Right lung (tissue), 10 donors: Measurements from ENCODE around the gene OXLD1. TPM values are rescaled to one million over a fixed set of nuclear protein-coding genes. Genes with fewer than 3 reads are reported as not detected.
A peak's percentile ranks its signal among the peaks of the same experiment; 100 is the strongest.

Experiments used
- DNase-seq, 2 donors: peaks; one replicate each; pipeline ENCODE4 v3.0.0-alpha.2; 2013
- long read RNA-seq, 8 donors: transcript quantifications; one replicate each; lab custom pipeline, GENCODE V29; 2026
- polyA plus RNA-seq, 5 donors: library from polyadenylated mRNA; unstranded; fragments of 120-200 nt; gene quantifications; one replicate each; pipeline versions ENCODE4 v1.2.1 to v1.2.3, GENCODE V29; 2013; ENCODE audit warnings: inconsistent platforms in 1 of 5, low replicate concordance in 1 of 5; ENCODE audit not compliant: insufficient read length in 5 of 5, insufficient read depth in 1 of 5

Gene OXLD1
- 10 to 100 TPM in 4 of 5 donors, 1 to 10 TPM in 1; 8.8 to 18.2 (median 11.0) TPM for polyA plus RNA-seq
- long read RNA-seq, donor 1, transcript OXLD1-206 (1 exons, 1,600 nt): major isoform, 21 of 36 reads
- long read RNA-seq, donor 1, transcript OXLD1-201 (2 exons, 620 nt): minor isoform, 8 of 36 reads
- long read RNA-seq, donor 1, partial matches to known transcripts: 0 of 36 reads
- long read RNA-seq, donor 1, other reads (novel, unspliced or antisense): 0 of 36 reads
- long read RNA-seq, donor 2, transcript OXLD1-206 (1 exons, 1,600 nt): major isoform, 8 of 11 reads
- long read RNA-seq, donor 2, partial matches to known transcripts: 0 of 11 reads
- long read RNA-seq, donor 2, other reads (novel, unspliced or antisense): 0 of 11 reads
- long read RNA-seq, donor 3, transcript OXLD1-206 (1 exons, 1,600 nt): major isoform, 15 of 29 reads
- long read RNA-seq, donor 3, transcript OXLD1-207 (2 exons, 821 nt): minor isoform, 6 of 29 reads
- long read RNA-seq, donor 3, partial matches to known transcripts: 0 of 29 reads
- long read RNA-seq, donor 3, other reads (novel, unspliced or antisense): 0 of 29 reads
- long read RNA-seq, donor 4, transcript OXLD1-206 (1 exons, 1,600 nt): major isoform, 9 of 30 reads
- long read RNA-seq, donor 4, partial matches to known transcripts: 17 of 30 reads
- long read RNA-seq, donor 4, other reads (novel, unspliced or antisense): 0 of 30 reads
- long read RNA-seq, donor 5, transcript OXLD1-201 (2 exons, 620 nt): minor isoform, 6 of 42 reads
- long read RNA-seq, donor 5, transcript OXLD1-206 (1 exons, 1,600 nt): major isoform, 24 of 42 reads
- long read RNA-seq, donor 5, partial matches to known transcripts: 0 of 42 reads
- long read RNA-seq, donor 5, other reads (novel, unspliced or antisense): 6 of 42 reads
- long read RNA-seq, donor 6, transcript OXLD1-206 (1 exons, 1,600 nt): major isoform, 17 of 31 reads
- long read RNA-seq, donor 6, partial matches to known transcripts: 0 of 31 reads
- long read RNA-seq, donor 6, other reads (novel, unspliced or antisense): 0 of 31 reads
- long read RNA-seq, donor 7, transcript OXLD1-206 (1 exons, 1,600 nt): major isoform, 12 of 48 reads
- long read RNA-seq, donor 7, partial matches to known transcripts: 14 of 48 reads
- long read RNA-seq, donor 7, other reads (novel, unspliced or antisense): 16 of 48 reads
- long read RNA-seq, donor 8, transcript OXLD1-206 (1 exons, 1,600 nt): major isoform, 8 of 13 reads
- long read RNA-seq, donor 8, partial matches to known transcripts: 0 of 13 reads
- long read RNA-seq, donor 8, other reads (novel, unspliced or antisense): 0 of 13 reads

GRCh38 chr17:81666342-81667191, at the start of gene OXLD1, which contains the start of gene CCDC137:
Gene OXLD1 (minus strand): TSS chr17:81666605. CDS start chr17:81666577, 28 bp downstream.
Gene CCDC137 (plus strand): TSS chr17:81666737. CDS start chr17:81666767, 30 bp downstream.
- DNase-seq: peak; percentile 92

GRCh38 chr17:81715107-81715871, 48.9 kb upstream of the OXLD1 start:
- DNase-seq: no peak

- no peak for DNase-seq
These were observed 48.2 kb upstream of the OXLD1 start for GRCh38 chr17:81714412-81715106.

- DNase-seq: no peak
These were observed 47.4 kb upstream of the OXLD1 start for GRCh38 chr17:81713556-81714411.

- no peak for DNase-seq
These were observed 46.7 kb upstream of the OXLD1 start for GRCh38 chr17:81713004-81713555.

- DNase-seq: no peak
These were observed 46.1 kb upstream of the OXLD1 start for GRCh38 chr17:81712468-81713003.

- peak; percentile 68 to 70 for DNase-seq
These were observed 45.5 kb upstream of the OXLD1 start, which contains the start of gene SLC25A10 for GRCh38 chr17:81711814-81712467. Gene SLC25A10 (plus strand): TSS chr17:81712284. CDS start chr17:81712427, 143 bp downstream.

- no peak for DNase-seq
These were observed 44.3 kb upstream of the OXLD1 start for GRCh38 chr17:81710514-81711308.

GRCh38 chr17:81708739-81709185, 42.4 kb upstream of the OXLD1 start:
- DNase-seq: no peak

- DNase-seq: no peak
These were observed 41.6 kb upstream of the OXLD1 start for GRCh38 chr17:81707725-81708646.

- DNase-seq: no peak
These were observed 40.6 kb upstream of the OXLD1 start for GRCh38 chr17:81706757-81707624.

GRCh38 chr17:81706232-81706611, 39.8 kb upstream of the OXLD1 start:
- DNase-seq: no peak

GRCh38 chr17:81705518-81706231, 39.3 kb upstream of the OXLD1 start:
- DNase-seq: no peak
